Measurements from ENCODE around the gene SYTL2.
"Not testable (repeated sequence)": the region's sequence is repeated elsewhere in the genome, so short reads cannot be mapped to it uniquely, and the experiment has no call there.

SYTL2 gene

DNA sequence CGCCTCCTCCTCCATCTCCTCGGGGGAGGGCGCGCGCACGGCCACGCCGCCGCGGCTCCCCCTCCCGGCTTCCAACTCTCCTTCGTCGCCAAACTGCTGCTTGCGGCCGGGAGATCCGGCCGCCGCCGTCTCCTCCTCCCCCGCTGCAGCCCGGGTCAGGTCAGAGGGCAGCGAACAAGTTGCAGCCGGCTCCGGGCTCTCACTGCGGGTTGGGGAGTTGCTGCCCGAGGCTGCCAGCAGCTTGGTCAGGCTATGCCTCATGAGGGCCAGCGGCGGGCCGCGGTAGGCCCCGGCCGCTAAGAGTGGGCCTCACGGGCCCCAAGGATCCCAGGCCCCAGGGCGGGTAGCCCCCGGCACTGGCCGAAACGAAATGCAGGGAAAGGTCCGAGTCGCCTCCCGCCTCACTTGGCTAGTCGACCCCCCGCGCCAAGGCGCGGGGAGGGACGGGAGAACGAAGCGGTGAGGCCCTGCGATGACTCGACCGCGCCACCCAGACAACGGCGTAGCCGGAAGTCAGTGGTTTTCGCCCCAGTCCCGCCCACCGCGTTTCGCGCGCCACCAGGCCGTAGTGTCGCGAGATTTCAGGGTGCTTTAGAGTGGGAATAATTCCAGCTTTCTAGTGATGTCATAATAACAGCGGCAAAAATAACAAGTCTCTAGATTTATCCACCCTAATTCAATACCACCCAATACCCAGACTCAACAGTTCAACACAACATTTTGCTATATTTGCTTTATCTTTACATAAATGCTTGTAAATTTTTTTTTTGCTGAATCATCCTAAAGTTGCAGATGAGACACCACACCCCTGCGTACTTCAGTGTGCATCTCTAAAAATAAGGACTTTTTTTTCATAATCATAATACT, 146.1 kb downstream of the SYTL2 start, which contains the start of gene CREBZF:
CREBZF (minus strand) TSS at position 515 of the 867 bp plus-strand sequence; CDS start at position 261, 254 bp downstream.
- no peaks in the 10 kb centered on the region for H3K27me3 ChIP-seq (ENCODE audit: insufficient read depth, low read length)
- H3K9me3 ChIP-seq (ENCODE audit: low read length): no peaks in the 10 kb centered on the region
- H3K36me3 ChIP-seq (ENCODE audit: insufficient read depth, low read length): peaks cover 27% of the 10 kb centered on the region
- peak within 1 kb of the TSS; percentile 87 for H3K4me3 ChIP-seq (ENCODE audit: low read length)
- H3K4me1 ChIP-seq (ENCODE audit: insufficient read depth, low read length): peaks cover 33% of the 10 kb centered on the region
- peak within 1 kb of the TSS; percentile 95 for H2AFZ ChIP-seq (ENCODE audit: low read depth, low read length)

DNA sequence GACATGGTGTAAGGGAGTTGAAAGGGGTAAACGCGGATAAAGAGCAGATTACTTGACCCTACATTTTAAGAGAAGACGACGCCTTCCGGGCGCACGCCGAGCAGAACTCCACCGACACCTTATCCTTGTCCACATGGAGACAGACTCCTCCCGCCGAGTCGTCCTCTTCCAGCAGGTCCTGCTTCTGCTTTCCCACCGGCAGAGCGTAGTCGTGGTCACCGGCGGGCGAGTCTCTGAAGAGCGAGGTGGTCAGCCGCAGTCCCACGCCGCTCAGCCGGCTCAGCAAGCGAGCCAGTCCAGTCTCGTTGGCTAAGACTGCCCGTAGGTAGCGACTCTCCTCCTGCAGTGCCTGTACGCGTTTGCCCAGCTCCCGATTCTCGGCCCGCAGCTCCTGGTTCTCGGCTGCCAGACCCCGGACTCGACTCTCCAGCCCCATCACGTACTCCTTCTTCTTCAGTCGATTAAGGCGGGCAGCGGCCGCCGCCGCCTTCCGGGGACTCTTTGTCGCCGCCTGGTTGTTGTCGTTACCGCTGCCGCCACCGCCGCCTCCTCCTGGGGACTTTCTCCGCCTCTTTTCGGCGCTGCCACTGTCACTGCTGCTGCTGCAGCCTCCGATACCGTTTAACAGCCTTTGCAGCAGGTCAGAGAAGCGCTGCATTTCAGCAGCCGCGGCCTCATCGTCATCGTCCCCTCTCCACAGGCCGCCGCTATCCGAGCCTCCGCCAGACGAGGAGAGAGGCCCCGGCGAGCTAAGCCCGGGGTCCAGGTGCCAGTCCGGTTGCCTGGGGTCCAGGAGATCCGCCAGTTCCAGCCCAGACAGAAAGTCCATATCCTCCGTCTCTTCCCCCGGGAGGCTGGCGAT, 147.0 kb downstream of the SYTL2 start:
- peaks cover 39% of the 10 kb centered on the region for H3K4me1 ChIP-seq (ENCODE audit: insufficient read depth, low read length)
- H2AFZ ChIP-seq (ENCODE audit: low read depth, low read length): no peak overlapping the region
- peak overlapping the region; percentile 87 for H3K4me3 ChIP-seq (ENCODE audit: low read length)
- H3K9me3 ChIP-seq (ENCODE audit: low read length): no peaks in the 10 kb centered on the region
- no peaks in the 10 kb centered on the region for H3K27me3 ChIP-seq (ENCODE audit: insufficient read depth, low read length)
- peaks cover 35% of the 10 kb centered on the region for H3K36me3 ChIP-seq (ENCODE audit: insufficient read depth, low read length)

DNA sequence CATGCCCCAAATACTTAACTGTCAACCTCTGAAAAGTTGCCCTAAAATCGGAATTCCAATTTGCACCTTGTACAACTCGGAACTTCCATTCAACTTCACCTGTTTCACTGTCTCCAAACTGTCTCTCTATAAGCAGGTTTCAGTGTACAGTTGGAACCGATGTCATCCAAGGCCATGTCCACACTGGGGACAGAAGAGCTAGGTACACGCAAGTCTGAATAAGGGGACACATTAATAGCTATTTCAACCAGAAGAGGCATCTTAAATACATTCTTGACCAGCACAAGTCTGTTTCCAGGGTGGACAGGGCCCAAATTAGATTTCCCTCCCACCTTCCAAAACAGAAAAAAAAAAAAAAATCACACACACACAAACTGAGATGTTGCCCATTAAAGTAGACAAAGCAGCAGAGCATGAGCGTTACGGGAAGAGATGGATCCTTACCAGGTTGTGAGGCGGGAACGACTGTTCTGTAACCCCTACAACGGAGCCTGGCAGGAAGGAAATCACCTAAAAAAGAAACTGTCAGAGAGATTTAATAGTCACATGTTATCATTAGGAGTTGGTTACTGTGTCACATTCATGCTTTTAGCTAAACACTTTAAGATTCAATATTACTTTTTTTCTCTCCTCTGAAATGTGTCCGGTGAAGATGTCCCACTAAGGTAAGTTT, 147.7 kb downstream of the SYTL2 start:
- Histone ChIP-seq H3K9me3 (ENCODE audit: low read length) (no peaks in the 10 kb centered on the region), H3K27me3 (ENCODE audit: insufficient read depth, low read length) (no peaks in the 10 kb centered on the region), H3K4me1 (ENCODE audit: insufficient read depth, low read length) (peaks cover 42% of the 10 kb centered on the region), H3K36me3 (ENCODE audit: insufficient read depth, low read length) (peaks cover 42% of the 10 kb centered on the region), H3K4me3 (ENCODE audit: low read length) (peak overlapping the region; percentile 87), H2AFZ (ENCODE audit: low read depth, low read length) (no peak overlapping the region)

DNA sequence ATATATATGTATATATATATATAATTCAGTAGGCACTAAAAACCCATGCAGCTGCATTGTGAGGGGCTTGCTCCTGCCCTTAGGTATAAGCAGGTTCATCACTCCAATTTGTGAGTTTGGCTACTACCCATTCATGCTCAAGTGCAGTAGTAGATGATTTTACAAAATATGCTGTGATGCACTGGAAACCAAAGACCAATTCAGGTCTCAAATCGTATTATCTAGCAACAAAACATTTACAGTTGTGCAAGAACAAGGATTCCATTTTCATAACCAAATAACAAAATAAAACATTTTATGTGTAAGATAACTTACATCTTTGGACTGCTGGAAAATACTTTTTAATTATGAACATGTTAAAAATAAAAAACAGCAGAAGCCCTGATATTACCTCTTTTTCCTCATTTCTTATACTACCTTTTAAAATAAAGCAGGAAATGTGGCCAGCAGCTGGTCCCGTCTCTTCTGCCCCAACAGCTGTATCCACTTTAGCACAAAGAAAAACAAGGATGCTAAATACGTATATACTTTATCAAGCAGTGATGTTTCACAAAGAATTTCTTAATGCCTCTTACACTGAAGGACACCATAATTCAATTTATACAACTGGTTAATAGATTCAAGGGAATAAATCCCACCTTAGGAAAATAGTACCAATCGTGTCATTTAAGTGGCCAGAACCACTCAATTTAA, 148.8 kb downstream of the SYTL2 start:
- peaks cover 53% of the 10 kb centered on the region for H3K36me3 ChIP-seq (ENCODE audit: insufficient read depth, low read length)
- no peaks in the 10 kb centered on the region for H3K9me3 ChIP-seq (ENCODE audit: low read length)
- peaks cover 42% of the 10 kb centered on the region for H3K4me1 ChIP-seq (ENCODE audit: insufficient read depth, low read length)
- no peak overlapping the region for H2AFZ ChIP-seq (ENCODE audit: low read depth, low read length)
- H3K4me3 ChIP-seq (ENCODE audit: low read length): peak overlapping the region; percentile 87
- no peaks in the 10 kb centered on the region for H3K27me3 ChIP-seq (ENCODE audit: insufficient read depth, low read length)

DNA sequence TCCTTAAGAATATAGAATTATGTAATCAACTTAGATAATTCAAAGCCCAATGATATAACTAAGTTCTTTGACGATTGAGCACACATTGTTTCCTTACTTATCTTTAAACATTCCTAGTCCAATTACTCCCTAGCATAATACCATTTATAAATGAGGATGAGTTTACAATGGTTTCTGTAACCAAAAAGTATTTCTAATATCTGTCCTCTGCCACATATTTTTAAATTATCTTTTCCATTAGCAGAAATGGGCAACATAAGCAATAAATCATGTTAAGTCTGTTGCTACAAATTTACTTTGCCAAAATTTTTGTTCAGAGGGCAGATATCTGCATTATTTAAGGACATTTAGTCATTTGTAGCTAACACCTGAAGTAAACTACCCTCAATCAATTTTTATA, 152.8 kb downstream of the SYTL2 start:
- no peaks in the 10 kb centered on the region for H3K9me3 ChIP-seq (ENCODE audit: low read length)
- H3K27me3 ChIP-seq (ENCODE audit: insufficient read depth, low read length): no peaks in the 10 kb centered on the region
- H3K4me1 ChIP-seq (ENCODE audit: insufficient read depth, low read length): peaks cover 37% of the 10 kb centered on the region
- H3K36me3 ChIP-seq (ENCODE audit: insufficient read depth, low read length): peaks cover 80% of the 10 kb centered on the region
- H3K4me3 ChIP-seq (ENCODE audit: low read length): no peak overlapping the region
- no peak overlapping the region for H2AFZ ChIP-seq (ENCODE audit: low read depth, low read length)

DNA sequence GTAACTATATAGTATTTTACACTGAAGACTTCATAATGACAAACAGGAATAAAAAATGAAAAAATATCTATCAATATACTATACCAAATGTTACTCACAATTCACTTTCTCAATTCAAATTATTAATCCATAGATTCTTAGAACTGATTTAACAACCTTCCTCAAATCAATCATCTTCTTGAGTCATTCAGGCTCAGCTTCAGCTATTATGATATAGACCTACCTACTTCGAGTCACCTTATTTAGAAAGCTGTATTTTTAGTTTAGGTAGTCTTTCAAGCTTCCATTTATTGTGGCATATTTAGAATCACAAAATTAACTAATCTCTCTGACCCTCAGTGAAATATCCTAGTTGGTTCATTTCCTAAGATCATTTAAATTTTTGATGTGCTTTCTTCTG, 154.2 kb downstream of the SYTL2 start:
- Histone ChIP-seq H3K4me3 (ENCODE audit: low read length) (no peak overlapping the region), H3K36me3 (ENCODE audit: insufficient read depth, low read length) (peaks cover 73% of the 10 kb centered on the region), H3K4me1 (ENCODE audit: insufficient read depth, low read length) (peaks cover 26% of the 10 kb centered on the region), H3K27me3 (ENCODE audit: insufficient read depth, low read length) (no peaks in the 10 kb centered on the region), H3K9me3 (ENCODE audit: low read length) (no peaks in the 10 kb centered on the region), H2AFZ (ENCODE audit: low read depth, low read length) (no peak overlapping the region)

DNA sequence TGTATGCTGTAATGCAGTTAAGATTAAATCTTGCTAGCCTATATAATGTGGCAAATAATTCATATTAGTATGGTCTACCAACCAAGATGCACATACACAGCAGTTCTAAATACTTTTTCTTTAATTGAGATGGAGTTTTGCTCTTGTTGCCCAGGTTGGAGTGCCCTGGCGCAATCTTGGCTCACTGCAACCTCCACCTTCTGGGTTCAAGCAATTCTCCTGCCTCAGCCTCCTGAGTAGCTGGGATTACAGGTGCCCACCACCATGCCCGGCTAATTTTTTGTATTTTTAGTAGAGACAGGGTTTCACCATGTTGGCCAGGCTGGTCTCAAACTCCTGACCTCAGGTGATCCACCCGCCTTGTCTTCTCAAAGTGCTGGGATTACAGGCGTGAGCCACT, 156.6 kb downstream of the SYTL2 start:
- H3K4me1 ChIP-seq (ENCODE audit: insufficient read depth, low read length); H3K4me3 ChIP-seq (ENCODE audit: low read length); H3K27me3 ChIP-seq (ENCODE audit: insufficient read depth, low read length); H3K9me3 ChIP-seq (ENCODE audit: low read length); H2AFZ ChIP-seq (ENCODE audit: low read depth, low read length): not testable (repeated sequence)
- H3K36me3 ChIP-seq (ENCODE audit: insufficient read depth, low read length): peaks cover 61% of the 10 kb centered on the region

DNA sequence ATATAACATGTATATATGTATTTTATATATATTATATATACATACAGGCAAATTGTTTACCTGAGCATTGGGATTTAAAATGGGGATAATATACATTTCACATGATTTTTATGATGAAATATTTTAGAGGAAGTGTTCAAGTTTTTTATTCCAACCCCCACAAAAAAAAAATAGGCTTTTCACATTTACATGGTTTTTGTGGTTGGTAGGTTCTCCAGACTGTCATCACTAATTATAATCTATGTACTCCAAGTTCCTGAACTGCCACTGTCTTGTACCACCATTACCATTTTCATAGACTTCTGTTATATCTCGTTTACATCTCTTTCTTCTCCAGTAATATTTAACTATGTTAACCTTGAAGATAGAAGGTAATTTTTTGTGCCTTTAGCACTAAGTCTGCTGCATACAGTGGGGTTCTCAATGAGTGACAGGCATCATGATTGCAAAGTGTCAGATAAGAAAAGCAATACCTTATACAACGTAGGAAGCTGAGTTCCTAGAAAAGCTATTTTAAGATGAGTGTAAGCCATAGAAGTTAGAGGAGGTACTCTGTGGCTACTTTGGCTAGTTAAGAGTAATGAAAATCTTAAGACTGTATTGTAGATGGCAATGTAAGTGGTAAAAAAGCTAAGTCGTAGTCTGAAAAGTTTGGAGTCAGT, 158.0 kb downstream of the SYTL2 start:
- Histone ChIP-seq H3K9me3 (ENCODE audit: low read length) (no peaks in the 10 kb centered on the region), H3K4me1 (ENCODE audit: insufficient read depth, low read length) (peaks cover 10% of the 10 kb centered on the region), H2AFZ (ENCODE audit: low read depth, low read length) (no peak overlapping the region), H3K36me3 (ENCODE audit: insufficient read depth, low read length) (peaks cover 47% of the 10 kb centered on the region), H3K27me3 (ENCODE audit: insufficient read depth, low read length) (no peaks in the 10 kb centered on the region), H3K4me3 (ENCODE audit: low read length) (no peak overlapping the region)

DNA sequence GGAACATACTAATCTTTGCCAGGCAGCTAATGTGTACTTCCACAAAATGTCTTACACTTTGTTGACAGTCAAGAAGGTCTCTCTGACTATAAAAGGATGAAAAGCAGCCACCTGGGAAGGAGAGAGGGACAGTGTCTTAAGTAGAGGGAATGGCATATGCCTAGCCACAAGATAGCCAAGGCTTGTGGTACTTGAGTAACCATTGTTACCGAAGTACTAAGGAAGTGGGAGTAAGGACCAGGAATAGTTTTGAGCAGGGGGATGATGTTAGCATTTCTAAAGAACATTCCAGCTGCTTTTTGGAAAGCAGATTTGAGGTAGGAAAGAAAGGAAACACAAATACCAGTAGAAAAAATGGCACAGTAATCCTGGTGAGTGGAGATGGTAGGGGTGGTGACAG, 159.8 kb downstream of the SYTL2 start:
- Histone ChIP-seq H3K4me1 (ENCODE audit: insufficient read depth, low read length) (peaks cover 16% of the 10 kb centered on the region), H3K36me3 (ENCODE audit: insufficient read depth, low read length) (peaks cover 30% of the 10 kb centered on the region), H2AFZ (ENCODE audit: low read depth, low read length) (no peak overlapping the region), H3K4me3 (ENCODE audit: low read length) (no peak overlapping the region), H3K27me3 (ENCODE audit: insufficient read depth, low read length) (no peaks in the 10 kb centered on the region), H3K9me3 (ENCODE audit: low read length) (no peaks in the 10 kb centered on the region)

DNA sequence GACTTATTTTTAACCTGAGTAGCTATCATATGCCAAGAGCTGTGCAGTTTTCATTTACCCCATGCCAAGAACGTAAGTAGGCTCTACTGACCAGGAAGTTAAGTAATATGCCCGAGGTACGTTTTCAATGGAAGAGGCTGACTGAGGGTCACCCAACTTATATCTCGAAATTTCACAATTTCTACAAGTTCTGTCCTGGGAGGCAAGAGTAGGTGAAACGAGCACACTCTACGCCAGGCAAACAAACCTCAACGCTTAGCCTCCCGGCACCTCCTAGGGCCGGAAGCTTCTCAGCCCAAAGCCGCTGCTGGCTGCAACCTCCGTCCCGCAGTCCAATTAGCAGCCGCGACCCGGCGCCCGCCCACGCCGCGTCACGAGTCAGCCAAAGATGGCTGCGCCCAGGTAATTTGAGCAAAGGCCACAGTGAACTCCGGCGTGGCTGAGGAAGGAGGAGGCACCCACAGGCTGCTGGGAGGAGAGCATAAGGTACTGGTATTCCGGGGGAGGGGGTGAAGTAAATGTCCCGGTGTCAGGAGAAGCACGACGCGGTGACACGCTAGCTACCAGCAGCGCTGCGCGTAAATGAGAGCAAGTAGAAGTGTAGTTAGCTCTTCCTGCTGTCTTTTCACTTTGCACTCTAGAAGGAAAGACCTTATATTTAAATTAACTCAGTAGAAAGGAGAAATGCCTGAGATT, 163.2 kb downstream of the SYTL2 start, which contains the start of gene TMEM126A:
TMEM126A (plus strand) TSS at position 364 of the 696 bp plus-strand sequence. CDS start 2,289 bp downstream, outside the sequence.
- Histone ChIP-seq H3K4me1 (ENCODE audit: insufficient read depth, low read length) (peaks cover 16% of the 10 kb centered on the region), H3K9me3 (ENCODE audit: low read length) (no peaks in the 10 kb centered on the region)

DNA sequence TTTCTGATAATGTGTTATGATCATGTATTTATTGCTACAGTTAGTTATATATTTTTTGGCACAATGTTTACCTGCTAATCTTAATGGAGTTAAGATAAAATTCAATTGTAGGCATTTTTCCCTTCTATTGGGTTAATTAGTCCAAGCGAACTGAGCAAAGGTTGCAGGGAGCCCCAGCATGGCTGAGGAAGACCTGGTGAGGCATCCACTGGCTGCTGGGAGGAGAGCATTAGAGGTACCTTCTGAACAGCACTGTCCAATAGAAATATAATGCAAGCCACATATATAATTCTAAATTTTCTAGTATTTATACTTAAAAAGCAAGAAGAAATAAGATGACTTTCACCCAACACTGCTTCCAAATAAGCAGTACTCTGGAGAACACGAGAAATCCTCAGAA, 163.9 kb downstream of the SYTL2 start:
- H3K4me1 ChIP-seq (ENCODE audit: insufficient read depth, low read length): peaks cover 16% of the 10 kb centered on the region
- H2AFZ ChIP-seq (ENCODE audit: low read depth, low read length): peak overlapping the region; percentile 50
- H3K9me3 ChIP-seq (ENCODE audit: low read length): no peaks in the 10 kb centered on the region

More for the DNA sequence above, 163.2 kb downstream of the SYTL2 start, which contains the start of gene TMEM126A:
- H3K4me3 ChIP-seq (ENCODE audit: low read length): peak within 1 kb of the TSS; percentile 89
- H3K27me3 ChIP-seq (ENCODE audit: insufficient read depth, low read length): no peaks in the 10 kb centered on the region
- H3K36me3 ChIP-seq (ENCODE audit: insufficient read depth, low read length): peaks cover 11% of the 10 kb centered on the region
- H2AFZ ChIP-seq (ENCODE audit: low read depth, low read length): peak within 1 kb of the TSS; percentile 50

More for the DNA sequence above, 163.9 kb downstream of the SYTL2 start:
- Histone ChIP-seq H3K4me3 (ENCODE audit: low read length) (peak overlapping the region; percentile 89), H3K27me3 (ENCODE audit: insufficient read depth, low read length) (no peaks in the 10 kb centered on the region), H3K36me3 (ENCODE audit: insufficient read depth, low read length) (peaks cover 11% of the 10 kb centered on the region)
